ENCODE measurements around the gene CYTH4. TPM values are rescaled to one million over a fixed set of nuclear protein-coding genes. Genes with fewer than 3 reads are reported as not detected.

CYTH4 gene
- total and polyA plus RNA-seq, 4 donors, result 1.9 to 9.9 (median 5.9) TPM

DNA sequence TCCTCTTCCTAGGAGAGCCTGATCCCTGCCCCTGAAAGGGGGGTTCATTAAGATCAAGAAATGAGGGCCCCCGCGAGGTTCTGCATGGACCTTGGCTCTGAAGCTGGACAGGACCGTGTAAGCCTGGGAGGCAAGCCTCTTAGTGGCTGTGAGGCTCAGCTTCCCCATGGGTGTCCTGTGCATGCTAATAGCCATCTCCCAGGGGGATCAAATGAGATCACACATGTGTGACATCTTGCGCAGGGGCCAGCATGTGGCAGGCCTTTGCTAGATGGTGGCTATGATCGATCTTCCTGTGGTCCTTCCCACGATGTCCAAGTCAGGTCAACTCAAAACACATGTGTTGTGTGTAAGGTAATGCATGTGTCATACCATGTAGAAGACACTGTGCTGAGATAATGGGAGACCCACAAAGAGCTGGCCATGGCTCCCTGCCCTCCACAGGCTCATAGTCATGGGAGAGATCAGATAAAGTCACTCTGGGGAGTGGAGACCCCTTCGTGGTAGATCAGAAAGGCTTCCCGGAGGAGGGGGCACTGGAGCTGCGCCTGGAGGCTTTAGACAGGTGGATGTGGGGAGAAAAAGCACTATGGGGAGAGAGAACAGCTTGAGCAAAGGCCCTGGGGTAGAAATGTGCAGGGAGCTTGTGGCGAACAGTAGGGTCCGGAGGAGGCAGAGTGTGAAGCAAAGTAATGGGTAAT lies 41.9 kb upstream of the CYTH4 start:
- Histone ChIP-seq H3K9me3 (ENCODE audit: control insufficient read depth in 4 of 4, low read length in 3 of 4) (no peaks in the 10 kb centered on the region), H3K4me3 (ENCODE audit: low read depth in 1 of 3, low read length in 3 of 3) (no peak overlapping the region), H3K27me3 (ENCODE audit: control insufficient read depth in 4 of 4, insufficient read depth in 4 of 4, low read length in 3 of 4) (no peaks in the 10 kb centered on the region), H3K36me3 (ENCODE audit: control insufficient read depth in 4 of 4, insufficient read depth in 3 of 4, low read depth in 1 of 4, low read length in 3 of 4) (no peaks in the 10 kb centered on the region), H3K27ac (ENCODE audit: low read depth in 1 of 2, low read length in 2 of 2) (no peak overlapping the region), H3K4me1 (ENCODE audit: control insufficient read depth in 4 of 4, insufficient read depth in 4 of 4, low read length in 3 of 4) (peaks cover 0 to 3% (median 0%) of the 10 kb centered on the region in 4 donors), H3K9ac (ENCODE audit: low read depth in 1 of 2, low read length in 2 of 2) (no peak overlapping the region)
- TF ChIP-seq HNF4G (IDR thresholded peaks at IDR 0.05) (no peak), JUND (IDR thresholded peaks at IDR 0.05) (no peak), FOXA2 (IDR thresholded peaks at IDR 0.05) (no peak), HNF4A (conservative IDR thresholded peaks at IDR 0.05) (no peak)
- DNase-seq (ENCODE audit: low spot score), result no peak
- WGBS, result 87% methylated on average over 11 of the region's 11 CpGs

DNA sequence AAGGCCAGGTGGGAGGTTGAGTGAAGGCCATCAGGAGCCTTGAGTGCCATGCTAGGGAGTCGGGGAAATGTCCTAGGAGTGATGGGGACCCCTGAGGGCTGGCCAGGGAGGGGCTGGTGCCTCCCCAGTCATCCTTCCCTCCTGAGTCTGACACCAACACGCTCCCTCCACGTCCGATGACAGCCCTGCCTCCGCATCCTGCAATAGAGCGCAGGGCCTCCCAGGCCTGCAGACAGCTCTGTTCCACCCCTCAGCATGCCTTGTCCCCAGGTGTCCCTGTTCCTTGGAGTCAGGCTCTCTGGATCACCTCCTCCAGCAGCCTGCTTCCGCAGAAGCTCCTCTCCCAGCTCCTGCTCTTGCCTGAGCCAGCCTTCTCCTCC lies 41.4 kb upstream of the CYTH4 start:
- Histone ChIP-seq H3K9me3 (ENCODE audit: control insufficient read depth in 4 of 4, low read length in 3 of 4) (no peaks in the 10 kb centered on the region), H3K27me3 (ENCODE audit: control insufficient read depth in 4 of 4, insufficient read depth in 4 of 4, low read length in 3 of 4) (no peaks in the 10 kb centered on the region), H3K4me3 (ENCODE audit: low read depth in 1 of 3, low read length in 3 of 3) (no peak overlapping the region), H3K4me1 (ENCODE audit: control insufficient read depth in 4 of 4, insufficient read depth in 4 of 4, low read length in 3 of 4) (peaks cover 0 to 3% (median 0%) of the 10 kb centered on the region in 4 donors), H3K27ac (ENCODE audit: low read depth in 1 of 2, low read length in 2 of 2) (no peak overlapping the region), H3K9ac (ENCODE audit: low read depth in 1 of 2, low read length in 2 of 2) (no peak overlapping the region), H3K36me3 (ENCODE audit: control insufficient read depth in 4 of 4, insufficient read depth in 3 of 4, low read depth in 1 of 4, low read length in 3 of 4) (no peaks in the 10 kb centered on the region)
- TF ChIP-seq, protein P1, sequence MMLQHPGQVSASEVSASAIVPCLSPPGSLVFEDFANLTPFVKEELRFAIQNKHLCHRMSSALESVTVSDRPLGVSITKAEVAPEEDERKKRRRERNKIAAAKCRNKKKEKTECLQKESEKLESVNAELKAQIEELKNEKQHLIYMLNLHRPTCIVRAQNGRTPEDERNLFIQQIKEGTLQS (IDR thresholded peaks at IDR 0.05), result no peak
- no peak for DNase-seq (ENCODE audit: low spot score)
- 82% methylated on average over 7 of the region's 7 CpGs for WGBS

DNA sequence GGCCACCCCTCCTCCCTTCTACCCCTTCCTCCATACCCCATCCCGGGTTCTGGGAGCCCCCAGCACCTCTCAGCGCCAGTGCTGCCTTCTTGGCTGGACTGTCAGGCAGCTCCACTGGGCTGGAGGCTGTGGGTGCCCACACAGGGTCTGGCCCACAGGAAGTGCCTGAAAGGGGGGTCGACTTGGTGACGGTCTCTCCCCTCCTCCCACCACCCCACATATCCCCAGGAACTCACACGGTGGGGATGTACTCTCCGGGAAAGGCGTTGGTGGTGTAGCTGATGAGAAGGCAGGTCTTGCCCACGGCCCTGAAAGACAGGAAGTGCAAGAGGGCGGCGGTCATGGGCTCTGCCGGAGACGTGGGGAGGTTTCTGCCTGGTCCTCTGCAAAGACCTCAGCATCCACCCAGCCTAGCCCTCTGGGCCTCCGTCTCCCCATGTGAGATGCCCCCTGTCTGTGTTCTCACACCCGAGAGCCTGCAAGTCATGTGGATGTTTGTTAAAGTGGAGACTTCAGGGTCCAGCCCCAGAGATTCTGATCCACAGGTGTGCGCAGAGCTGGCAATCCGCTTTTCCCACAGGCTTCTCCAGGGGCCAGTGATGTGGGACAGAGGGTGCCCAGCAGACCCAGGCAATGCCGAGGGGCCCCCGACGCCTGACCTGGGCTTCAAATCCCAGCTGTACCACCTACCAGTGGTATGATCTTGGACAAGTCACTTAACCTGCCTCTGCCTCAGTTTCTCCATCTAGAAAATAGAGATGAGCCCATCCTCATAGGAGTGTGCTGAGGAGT lies 40.8 kb upstream of the CYTH4 start:
- 67% methylated on average over 19 of the region's 19 CpGs for WGBS
- TF ChIP-seq, protein P2, sequence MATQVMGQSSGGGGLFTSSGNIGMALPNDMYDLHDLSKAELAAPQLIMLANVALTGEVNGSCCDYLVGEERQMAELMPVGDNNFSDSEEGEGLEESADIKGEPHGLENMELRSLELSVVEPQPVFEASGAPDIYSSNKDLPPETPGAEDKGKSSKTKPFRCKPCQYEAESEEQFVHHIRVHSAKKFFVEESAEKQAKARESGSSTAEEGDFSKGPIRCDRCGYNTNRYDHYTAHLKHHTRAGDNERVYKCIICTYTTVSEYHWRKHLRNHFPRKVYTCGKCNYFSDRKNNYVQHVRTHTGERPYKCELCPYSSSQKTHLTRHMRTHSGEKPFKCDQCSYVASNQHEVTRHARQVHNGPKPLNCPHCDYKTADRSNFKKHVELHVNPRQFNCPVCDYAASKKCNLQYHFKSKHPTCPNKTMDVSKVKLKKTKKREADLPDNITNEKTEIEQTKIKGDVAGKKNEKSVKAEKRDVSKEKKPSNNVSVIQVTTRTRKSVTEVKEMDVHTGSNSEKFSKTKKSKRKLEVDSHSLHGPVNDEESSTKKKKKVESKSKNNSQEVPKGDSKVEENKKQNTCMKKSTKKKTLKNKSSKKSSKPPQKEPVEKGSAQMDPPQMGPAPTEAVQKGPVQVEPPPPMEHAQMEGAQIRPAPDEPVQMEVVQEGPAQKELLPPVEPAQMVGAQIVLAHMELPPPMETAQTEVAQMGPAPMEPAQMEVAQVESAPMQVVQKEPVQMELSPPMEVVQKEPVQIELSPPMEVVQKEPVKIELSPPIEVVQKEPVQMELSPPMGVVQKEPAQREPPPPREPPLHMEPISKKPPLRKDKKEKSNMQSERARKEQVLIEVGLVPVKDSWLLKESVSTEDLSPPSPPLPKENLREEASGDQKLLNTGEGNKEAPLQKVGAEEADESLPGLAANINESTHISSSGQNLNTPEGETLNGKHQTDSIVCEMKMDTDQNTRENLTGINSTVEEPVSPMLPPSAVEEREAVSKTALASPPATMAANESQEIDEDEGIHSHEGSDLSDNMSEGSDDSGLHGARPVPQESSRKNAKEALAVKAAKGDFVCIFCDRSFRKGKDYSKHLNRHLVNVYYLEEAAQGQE (IDR thresholded peaks at IDR 0.05), result no peak
- no peak for TF ChIP-seq HNF4A (conservative IDR thresholded peaks at IDR 0.05)
- TF ChIP-seq YY1 (IDR thresholded peaks at IDR 0.05), result no peak
- TF ChIP-seq, protein P3, sequence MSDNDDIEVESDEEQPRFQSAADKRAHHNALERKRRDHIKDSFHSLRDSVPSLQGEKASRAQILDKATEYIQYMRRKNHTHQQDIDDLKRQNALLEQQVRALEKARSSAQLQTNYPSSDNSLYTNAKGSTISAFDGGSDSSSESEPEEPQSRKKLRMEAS (IDR thresholded peaks at IDR 0.05), result no peak
- TF ChIP-seq FOXA2 (IDR thresholded peaks at IDR 0.05), result no peak
- peaks cover 0 to 3% (median 0%) of the 10 kb centered on the region in 4 donors for H3K4me1 ChIP-seq (ENCODE audit: control insufficient read depth in 4 of 4, insufficient read depth in 4 of 4, low read length in 3 of 4)
- no peaks in the 10 kb centered on the region for H3K36me3 ChIP-seq (ENCODE audit: control insufficient read depth in 4 of 4, insufficient read depth in 3 of 4, low read depth in 1 of 4, low read length in 3 of 4)
- peak overlapping the region; percentile 64 to 78 for H3K27ac ChIP-seq (ENCODE audit: low read depth in 1 of 2, low read length in 2 of 2)
- no peaks in the 10 kb centered on the region for H3K9me3 ChIP-seq (ENCODE audit: control insufficient read depth in 4 of 4, low read length in 3 of 4)
- peak overlapping the region in 1 of 3 donors; percentile 10 for H3K4me3 ChIP-seq (ENCODE audit: low read depth in 1 of 3, low read length in 3 of 3)
- H3K9ac ChIP-seq (ENCODE audit: low read depth in 1 of 2, low read length in 2 of 2), result peak overlapping the region; percentile 14 to 25
- H3K27me3 ChIP-seq (ENCODE audit: control insufficient read depth in 4 of 4, insufficient read depth in 4 of 4, low read length in 3 of 4), result no peaks in the 10 kb centered on the region
- no peak for DNase-seq (ENCODE audit: low spot score)
